Measurements from ENCODE around the gene RIMOC1.
"Not testable (repeated sequence)": the region's sequence is repeated elsewhere in the genome, so short reads cannot be mapped to it uniquely, and the experiment has no call there.

Gene RIMOC1

GRCh38 chr5:41940641-41941040, 36.5 kb downstream of the RIMOC1 start:
- no peak overlapping the region for H3K4me3 ChIP-seq (ENCODE audit: control insufficient read depth, low read depth, low read length)
- DNase-seq (ENCODE audit: low read depth): no peak
- TF ChIP-seq CTCF (conservative IDR thresholded peaks at IDR 0.05; ENCODE audit: control insufficient read depth, insufficient read depth, low read depth, low read length): no peak

GRCh38 chr5:41945332-41945955, 41.3 kb downstream of the RIMOC1 start:
- not testable (repeated sequence) for H3K4me3 ChIP-seq (ENCODE audit: control insufficient read depth, low read depth, low read length); DNase-seq (ENCODE audit: low read depth)

- no peak for DNase-seq (ENCODE audit: low read depth)
- H3K4me3 ChIP-seq (ENCODE audit: control insufficient read depth, low read depth, low read length): no peak overlapping the region
- TF ChIP-seq CTCF (conservative IDR thresholded peaks at IDR 0.05; ENCODE audit: control insufficient read depth, insufficient read depth, low read depth, low read length): no peak
These were observed 47.1 kb downstream of the RIMOC1 start for GRCh38 chr5:41951224-41951623.

All from fibroblast of mammary gland (primary cell).